HEK293 (cell line): ENCODE data around the gene SLC6A17.

Experiments used
- CTCF ChIA-PET: fragments of 350-600 bp; formaldehyde crosslinking; extraction: SDS; loops from one replicate; lab custom pipeline; 2021; ENCODE audit warnings: antibody characterized with exemption; lab: Yijun Ruan, JAX
- POLR2A ChIA-PET: fragments of 300-600 bp; formaldehyde crosslinking; extraction: SDS; loops from one replicate; lab custom pipeline; 2020; ENCODE audit warnings: antibody characterized with exemption, inconsistent platforms; lab: Yijun Ruan, JAX
- H3K27ac ChIP-seq: fragments of 200-500 bp; sonication (Bioruptor generic); 2 replicates; pipeline ENCODE4 v1.5.1; 2014; ENCODE audit warnings: low read depth, low read length, control low read depth, inconsistent platforms; ENCODE audit errors: extremely low read depth
- H3K36me3 ChIP-seq, 2 experiments: fragments of 200-500 bp in 1 of 2; sonication (Bioruptor generic) in 1 of 2; 1 replicate in 1 of 2; 2 replicates in 1 of 2; pipeline ENCODE4 v1.5.1; 2014 to 2017; ENCODE audit warnings: inconsistent platforms in 2 of 2, low read length in 2 of 2; ENCODE audit not compliant: control insufficient read depth in 2 of 2, insufficient read depth in 1 of 2
- H3K4me1 ChIP-seq: fragments of 200-500 bp; sonication (Bioruptor generic); 2 replicates; pipeline ENCODE4 v1.5.1; 2014; ENCODE audit warnings: mild to moderate bottlenecking, low read length, inconsistent platforms; ENCODE audit not compliant: control insufficient read depth, insufficient read depth
- H3K4me3 ChIP-seq: 2 replicates; pipeline ENCODE4 v1.5.1; 2011; ENCODE audit warnings: low read depth, mild to moderate bottlenecking, control low read depth, low read length, moderate library complexity
- H3K9me3 ChIP-seq: fragments of 200-500 bp; sonication (Bioruptor generic); 2 replicates; pipeline ENCODE4 v1.5.1; 2014; ENCODE audit warnings: low read depth, low read length, inconsistent platforms; ENCODE audit not compliant: control insufficient read depth, insufficient read depth
- GLIS2 ChIP-seq: fragments of 450-650 bp; formaldehyde crosslinking; IDR thresholded peaks from 2 replicates; pipeline ENCODE4 v1.5.1; 2016; ENCODE audit warnings: missing biosample characterization, missing genetic modification characterization
- KLF17 ChIP-seq: fragments of 450-650 bp; formaldehyde crosslinking; IDR thresholded peaks from 2 replicates; pipeline ENCODE4 v1.5.1; 2016; ENCODE audit warnings: missing biosample characterization, missing genetic modification characterization
- MEIS1 ChIP-seq: sonication (generic); formaldehyde crosslinking; IDR thresholded peaks from 2 replicates; pipeline ENCODE4 v1.8.1; 2022; ENCODE audit warnings: missing genetic modification reagents, mild to moderate bottlenecking, borderline replicate concordance
- ZBTB11 ChIP-seq: fragments of 450-650 bp; formaldehyde crosslinking; conservative IDR thresholded peaks from 2 replicates; pipeline ENCODE4 v1.5.1; 2016; ENCODE audit warnings: low read depth, missing biosample characterization, missing genetic modification characterization
- ZBTB48 ChIP-seq: fragments of 450-650 bp; formaldehyde crosslinking; IDR thresholded peaks from 2 replicates; pipeline ENCODE4 v1.5.1; 2016; ENCODE audit warnings: missing biosample characterization, missing genetic modification characterization
- ZFHX2 ChIP-seq: fragments of 450-650 bp; formaldehyde crosslinking; conservative IDR thresholded peaks from 2 replicates; pipeline ENCODE4 v1.5.1; 2016; ENCODE audit warnings: missing biosample characterization, missing genetic modification characterization
- ZFP3 ChIP-seq: fragments of 450-650 bp; formaldehyde crosslinking; IDR thresholded peaks from 2 replicates; pipeline ENCODE4 v1.5.1; 2016; ENCODE audit warnings: low read depth, missing biosample characterization, missing genetic modification characterization
- ZNF10 ChIP-seq: fragments of 450-650 bp; formaldehyde crosslinking; IDR thresholded peaks from 2 replicates; pipeline ENCODE4 v1.5.1; 2017; ENCODE audit warnings: missing biosample characterization, missing genetic modification characterization
- ZNF114 ChIP-seq: fragments of 450-650 bp; formaldehyde crosslinking; IDR thresholded peaks from 2 replicates; pipeline ENCODE4 v1.5.0; 2017; ENCODE audit warnings: missing biosample characterization, missing genetic modification characterization
- ZNF184 ChIP-seq: fragments of 450-650 bp; IDR thresholded peaks from 2 replicates; pipeline ENCODE4 v1.5.1; 2018; ENCODE audit warnings: missing biosample characterization, mild to moderate bottlenecking, missing genetic modification characterization
- ZNF280C ChIP-seq: fragments of 450-650 bp; formaldehyde crosslinking; IDR thresholded peaks from 2 replicates; pipeline ENCODE4 v1.5.1; 2016; ENCODE audit warnings: missing biosample characterization, missing genetic modification characterization
- ZNF280D ChIP-seq: fragments of 450-650 bp; formaldehyde crosslinking; IDR thresholded peaks from 2 replicates; pipeline ENCODE4 v1.5.1; 2016; ENCODE audit warnings: missing biosample characterization, missing genetic modification characterization
- ZNF335 ChIP-seq: fragments of 450-650 bp; formaldehyde crosslinking; conservative IDR thresholded peaks from 2 replicates; pipeline ENCODE4 v1.5.1; 2016; ENCODE audit warnings: missing biosample characterization, missing genetic modification characterization
- ZNF391 ChIP-seq: fragments of 450-650 bp; formaldehyde crosslinking; IDR thresholded peaks from 2 replicates; pipeline ENCODE4 v1.5.1; 2016; ENCODE audit warnings: low read depth, missing biosample characterization, missing genetic modification characterization, borderline replicate concordance
- ZNF423 ChIP-seq: fragments of 450-650 bp; formaldehyde crosslinking; IDR thresholded peaks from 2 replicates; pipeline ENCODE4 v1.5.1; 2016; ENCODE audit warnings: missing biosample characterization, missing genetic modification characterization
- ZNF521 ChIP-seq: fragments of 450-650 bp; formaldehyde crosslinking; IDR thresholded peaks from 2 replicates; pipeline ENCODE4 v1.5.1; 2017; ENCODE audit warnings: missing biosample characterization, mild to moderate bottlenecking, missing genetic modification characterization
- ZNF558 ChIP-seq: fragments of 450-650 bp; formaldehyde crosslinking; IDR thresholded peaks from 2 replicates; pipeline ENCODE4 v1.5.1; 2016; ENCODE audit warnings: missing biosample characterization, missing genetic modification characterization
- ZNF561 ChIP-seq: fragments of 450-650 bp; IDR thresholded peaks from 2 replicates; pipeline ENCODE4 v1.5.1; 2018; ENCODE audit warnings: missing biosample characterization, missing genetic modification characterization, borderline replicate concordance
- ZNF600 ChIP-seq: fragments of 450-650 bp; formaldehyde crosslinking; IDR thresholded peaks from 2 replicates; pipeline ENCODE4 v1.5.1; 2016; ENCODE audit warnings: missing biosample characterization, missing genetic modification characterization
- ZNF623 ChIP-seq: fragments of 450-650 bp; formaldehyde crosslinking; IDR thresholded peaks from 2 replicates; pipeline ENCODE4 v1.5.1; 2016; ENCODE audit warnings: missing biosample characterization, missing genetic modification characterization
- ZNF629 ChIP-seq: fragments of 450-650 bp; formaldehyde crosslinking; IDR thresholded peaks from 2 replicates; pipeline ENCODE4 v1.5.1; 2017; ENCODE audit warnings: missing biosample characterization, missing genetic modification characterization
- ZNF777 ChIP-seq: fragments of 450-650 bp; formaldehyde crosslinking; IDR thresholded peaks from 2 replicates; pipeline ENCODE4 v1.5.1; 2017; ENCODE audit warnings: missing biosample characterization, missing genetic modification characterization, borderline replicate concordance
- ZSCAN30 ChIP-seq: fragments of 450-650 bp; IDR thresholded peaks from 2 replicates; pipeline ENCODE4 v1.5.1; 2018; ENCODE audit warnings: missing biosample characterization, mild to moderate bottlenecking, missing genetic modification characterization, moderate library complexity

The SLC6A17 gene

GRCh38 chr1:110148961-110149360, 1.3 kb upstream of the SLC6A17 start (continued):
- no peak for TF ChIP-seq ZBTB11 (tag by site-specific recombination)
- TF ChIP-seq ZNF629 (tag by site-specific recombination), result no peak
- no peak for TF ChIP-seq ZNF114 (tag by site-specific recombination)
- no peak for TF ChIP-seq ZNF777 (tag by site-specific recombination)
- TF ChIP-seq ZNF280D, result no peak
- no peak for TF ChIP-seq ZNF280C (tag by site-specific recombination)
- TF ChIP-seq ZNF623 (tag by site-specific recombination), result no peak
- TF ChIP-seq ZNF335 (tag by site-specific recombination), result no peak

- ChIA-PET POLR2A (no interaction called here), CTCF (interaction anchor here (1.0 kb wide), 1 partner anchor 33 kb away, joined by 4 read pairs; no protein-coding TSS in a partner anchor)
These were observed 928 bp downstream of the SLC6A17 start for GRCh38 chr1:110151175-110151669.

GRCh38 chr1:110152133-110152785, 2.0 kb downstream of the SLC6A17 start:
- H3K27ac ChIP-seq, result no peak overlapping the region
- H3K9me3 ChIP-seq, result no peaks in the 10 kb centered on the region
- POLR2A ChIA-PET, result no interaction called here
- CTCF ChIA-PET, result interaction anchor here (0.5 to 1.1 kb wide), 6 partner anchors 10 to 791 kb away, joined by 3 to 5 read pairs (median 3); no protein-coding TSS in a partner anchor
- H3K36me3 ChIP-seq, result no peaks in the 10 kb centered on the region
- H3K4me1 ChIP-seq, result no peaks in the 10 kb centered on the region
- peak; percentile 37; the same call in 1 of the 2 replicates for TF ChIP-seq GLIS2 (tag by site-specific recombination)
- peak; percentile 75; the same call in 1 of the 2 replicates for TF ChIP-seq ZNF184 (tag by site-specific recombination)
- no peak for TF ChIP-seq ZNF521 (tag by site-specific recombination)
- TF ChIP-seq ZNF10 (tag by site-specific recombination), result no peak
- TF ChIP-seq KLF17 (tag by site-specific recombination), result 0 out of 2 replicates have a peak, but pooled peaks have one; percentile 27
- no peak for TF ChIP-seq MEIS1 (CRISPR knock-in tag)
- peak; percentile 43; the same call in 1 of the 2 replicates for TF ChIP-seq ZNF600 (tag by site-specific recombination)
- H3K4me3 ChIP-seq, result no peak overlapping the region

More at GRCh38 chr1:110151175-110151669, 928 bp downstream of the SLC6A17 start:
- Histone ChIP-seq H3K9me3 (no peaks in the 10 kb centered on the region), H3K36me3 (no peaks in the 10 kb centered on the region), H3K4me1 (no peaks in the 10 kb centered on the region), H3K27ac (no peak overlapping the region), H3K4me3 (no peak overlapping the region)
- TF ChIP-seq ZFP3 (tag by site-specific recombination) (no peak), ZNF558 (no peak), ZNF391 (tag by site-specific recombination) (no peak), ZBTB48 (tag by site-specific recombination) (no peak), ZFHX2 (tag by site-specific recombination) (no peak), ZNF561 (tag by site-specific recombination) (no peak), ZNF423 (tag by site-specific recombination) (no peak), ZSCAN30 (tag by site-specific recombination) (no peak)
